Measurements from ENCODE around the gene HOXD8.

Gene HOXD8

GRCh38 chr2:176128172-176128981 is 1.1 kb upstream of the HOXD8 start:
- Histone ChIP-seq H3K9me3 (ENCODE audit: control insufficient read depth, low read length) (no peaks in the 10 kb centered on the region), H3K4me1 (ENCODE audit: control insufficient read depth, insufficient read depth, low read length, poor library complexity, severe bottlenecking) (no peaks in the 10 kb centered on the region), H3K4me3 (ENCODE audit: extremely low read depth, insufficient read depth, low read length, poor library complexity, severe bottlenecking) (no peak overlapping the region), H3K36me3 (ENCODE audit: control insufficient read depth, insufficient read depth, low read length) (no peaks in the 10 kb centered on the region), H3K27ac (ENCODE audit: low read depth, low read length, severe bottlenecking) (no peak overlapping the region)
- WGBS, 2 experiments (ENCODE audit: insufficient coverage in 2 of 2): 2 to 3% methylated on average over 37 to 42 of the region's 49 CpGs

GRCh38 chr2:176129813-176130146 is 275 bp downstream of the HOXD8 start:
- Histone ChIP-seq H3K4me1 (ENCODE audit: control insufficient read depth, insufficient read depth, low read length, poor library complexity, severe bottlenecking) (no peaks in the 10 kb centered on the region), H3K36me3 (ENCODE audit: control insufficient read depth, insufficient read depth, low read length) (no peaks in the 10 kb centered on the region), H3K27ac (ENCODE audit: low read depth, low read length, severe bottlenecking) (no peak overlapping the region), H3K9me3 (ENCODE audit: control insufficient read depth, low read length) (no peaks in the 10 kb centered on the region), H3K4me3 (ENCODE audit: extremely low read depth, insufficient read depth, low read length, poor library complexity, severe bottlenecking) (peak overlapping the region; percentile 29)
- WGBS, 2 experiments (ENCODE audit: insufficient coverage in 2 of 2): 1 to 2% methylated on average over 27 to 38 of the region's 43 CpGs

DNA sequence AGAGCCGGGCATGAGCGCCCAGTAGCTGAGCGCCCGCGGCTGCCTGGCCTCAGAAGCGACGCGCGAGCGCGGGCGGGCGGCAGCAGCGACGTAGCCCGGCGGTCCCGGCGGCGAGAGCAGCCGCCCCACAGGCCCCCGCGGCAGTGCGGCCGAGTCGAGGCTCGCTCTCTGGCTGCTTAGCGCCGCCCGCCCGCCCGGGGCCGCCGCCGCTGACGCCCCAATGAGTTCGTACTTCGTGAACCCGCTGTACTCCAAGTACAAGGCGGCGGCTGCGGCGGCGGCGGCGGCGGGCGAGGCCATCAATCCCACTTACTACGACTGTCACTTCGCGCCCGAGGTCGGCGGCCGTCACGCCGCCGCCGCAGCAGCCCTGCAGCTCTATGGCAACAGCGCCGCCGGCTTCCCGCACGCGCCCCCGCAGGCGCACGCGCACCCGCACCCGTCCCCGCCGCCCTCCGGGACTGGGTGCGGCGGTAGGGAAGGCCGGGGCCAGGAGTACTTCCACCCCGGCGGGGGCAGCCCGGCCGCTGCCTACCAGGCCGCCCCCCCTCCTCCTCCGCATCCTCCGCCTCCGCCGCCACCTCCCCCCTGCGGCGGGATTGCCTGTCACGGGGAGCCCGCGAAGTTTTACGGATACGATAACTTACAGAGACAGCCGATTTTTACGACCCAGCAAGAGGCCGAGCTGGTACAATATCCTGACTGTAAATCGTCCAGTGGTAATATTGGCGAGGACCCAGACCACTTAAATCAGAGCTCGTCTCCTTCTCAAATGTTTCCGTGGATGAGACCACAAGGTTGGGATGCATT is 847 bp downstream of the HOXD8 start:
- H3K4me1 ChIP-seq (ENCODE audit: control insufficient read depth, insufficient read depth, low read length, poor library complexity, severe bottlenecking): no peaks in the 10 kb centered on the region
- no peaks in the 10 kb centered on the region for H3K36me3 ChIP-seq (ENCODE audit: control insufficient read depth, insufficient read depth, low read length)
- WGBS, 2 experiments (ENCODE audit: insufficient coverage in 2 of 2): 0% methylated on average over 71 to 85 of the region's 100 CpGs
- no peak overlapping the region for H3K27ac ChIP-seq (ENCODE audit: low read depth, low read length, severe bottlenecking)
- H3K9me3 ChIP-seq (ENCODE audit: control insufficient read depth, low read length): no peaks in the 10 kb centered on the region
- H3K4me3 ChIP-seq (ENCODE audit: extremely low read depth, insufficient read depth, low read length, poor library complexity, severe bottlenecking): peak overlapping the region; percentile 30

- H3K4me1 ChIP-seq (ENCODE audit: control insufficient read depth, insufficient read depth, low read length, poor library complexity, severe bottlenecking): no peaks in the 10 kb centered on the region
- no peaks in the 10 kb centered on the region for H3K36me3 ChIP-seq (ENCODE audit: control insufficient read depth, insufficient read depth, low read length)
- peak overlapping the region; percentile 30 for H3K4me3 ChIP-seq (ENCODE audit: extremely low read depth, insufficient read depth, low read length, poor library complexity, severe bottlenecking)
- 21 to 26% methylated on average over 4 to 8 of the region's 15 CpGs for WGBS, 2 experiments (ENCODE audit: insufficient coverage in 2 of 2)
- no peak overlapping the region for H3K27ac ChIP-seq (ENCODE audit: low read depth, low read length, severe bottlenecking)
- no peaks in the 10 kb centered on the region for H3K9me3 ChIP-seq (ENCODE audit: control insufficient read depth, low read length)
Observed at GRCh38 chr2:176130957-176131847, 1.7 kb downstream of the HOXD8 start.

GRCh38 chr2:176131848-176132158 is 2.3 kb downstream of the HOXD8 start:
- H3K4me1 ChIP-seq (ENCODE audit: control insufficient read depth, insufficient read depth, low read length, poor library complexity, severe bottlenecking): no peaks in the 10 kb centered on the region
- whole genome bisulfite sequencing, 2 experiments (ENCODE audit: insufficient coverage in 2 of 2): 11% methylated on average over 1 of the region's 4 CpGs; no CpG with 5 or more reads in 1 of the 2 experiments
- H3K27ac ChIP-seq (ENCODE audit: low read depth, low read length, severe bottlenecking): no peak overlapping the region
- no peaks in the 10 kb centered on the region for H3K9me3 ChIP-seq (ENCODE audit: control insufficient read depth, low read length)
- no peak overlapping the region for H3K4me3 ChIP-seq (ENCODE audit: extremely low read depth, insufficient read depth, low read length, poor library complexity, severe bottlenecking)
- no peaks in the 10 kb centered on the region for H3K36me3 ChIP-seq (ENCODE audit: control insufficient read depth, insufficient read depth, low read length)

GRCh38 chr2:176132205-176133171 is 3.0 kb downstream of the HOXD8 start:
- no peak overlapping the region for H3K27ac ChIP-seq (ENCODE audit: low read depth, low read length, severe bottlenecking)
- no peak overlapping the region for H3K4me3 ChIP-seq (ENCODE audit: extremely low read depth, insufficient read depth, low read length, poor library complexity, severe bottlenecking)
- H3K36me3 ChIP-seq (ENCODE audit: control insufficient read depth, insufficient read depth, low read length): no peaks in the 10 kb centered on the region
- no peaks in the 10 kb centered on the region for H3K4me1 ChIP-seq (ENCODE audit: control insufficient read depth, insufficient read depth, low read length, poor library complexity, severe bottlenecking)
- H3K9me3 ChIP-seq (ENCODE audit: control insufficient read depth, low read length): no peaks in the 10 kb centered on the region
- WGBS, 2 experiments (ENCODE audit: insufficient coverage in 2 of 2): 4 to 5% methylated on average over 19 to 25 of the region's 33 CpGs

DNA sequence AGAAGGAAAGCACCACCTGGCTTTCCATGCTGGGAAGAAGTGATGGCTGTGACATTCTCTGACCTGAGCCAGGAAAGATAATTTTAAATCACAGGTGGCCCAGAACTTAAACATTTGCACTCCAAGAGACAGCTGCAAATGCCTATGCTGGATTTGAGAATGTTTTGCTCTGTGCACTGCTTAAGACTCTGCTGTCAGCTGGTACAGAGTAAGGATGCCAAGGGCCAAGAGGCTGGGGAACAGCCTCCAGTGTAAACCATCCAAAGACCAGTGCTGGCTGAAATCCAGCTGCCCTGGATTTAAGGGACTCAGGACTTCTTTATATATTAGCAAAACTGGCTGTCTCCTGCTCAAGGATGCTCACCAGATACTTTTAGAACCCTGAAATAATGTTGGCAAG is 3.9 kb downstream of the HOXD8 start:
- Histone ChIP-seq H3K4me1 (ENCODE audit: control insufficient read depth, insufficient read depth, low read length, poor library complexity, severe bottlenecking) (no peaks in the 10 kb centered on the region), H3K9me3 (ENCODE audit: control insufficient read depth, low read length) (no peaks in the 10 kb centered on the region), H3K27ac (ENCODE audit: low read depth, low read length, severe bottlenecking) (no peak overlapping the region), H3K36me3 (ENCODE audit: control insufficient read depth, insufficient read depth, low read length) (no peaks in the 10 kb centered on the region), H3K4me3 (ENCODE audit: extremely low read depth, insufficient read depth, low read length, poor library complexity, severe bottlenecking) (no peak overlapping the region)

GRCh38 chr2:176134035-176134434 is 4.5 kb downstream of the HOXD8 start:
- Histone ChIP-seq H3K4me1 (ENCODE audit: control insufficient read depth, insufficient read depth, low read length, poor library complexity, severe bottlenecking) (no peaks in the 10 kb centered on the region), H3K9me3 (ENCODE audit: control insufficient read depth, low read length) (no peaks in the 10 kb centered on the region), H3K4me3 (ENCODE audit: extremely low read depth, insufficient read depth, low read length, poor library complexity, severe bottlenecking) (no peak overlapping the region), H3K27ac (ENCODE audit: low read depth, low read length, severe bottlenecking) (no peak overlapping the region), H3K36me3 (ENCODE audit: control insufficient read depth, insufficient read depth, low read length) (no peaks in the 10 kb centered on the region)
- WGBS, 2 experiments (ENCODE audit: insufficient coverage in 2 of 2): 3 to 6% methylated on average over 3 to 4 of the region's 4 CpGs

- Histone ChIP-seq H3K9me3 (ENCODE audit: control insufficient read depth, low read length) (no peaks in the 10 kb centered on the region), H3K36me3 (ENCODE audit: control insufficient read depth, insufficient read depth, low read length) (no peaks in the 10 kb centered on the region), H3K27ac (ENCODE audit: low read depth, low read length, severe bottlenecking) (no peak overlapping the region), H3K4me1 (ENCODE audit: control insufficient read depth, insufficient read depth, low read length, poor library complexity, severe bottlenecking) (no peaks in the 10 kb centered on the region), H3K4me3 (ENCODE audit: extremely low read depth, insufficient read depth, low read length, poor library complexity, severe bottlenecking) (no peak overlapping the region)
Observed at GRCh38 chr2:176135035-176135440, 5.5 kb downstream of the HOXD8 start.

Data from mesodermal cell (in vitro differentiated cells).